HEK293T (cell line): ENCODE data around the gene EGFR.
"Not testable (repeated sequence)": the region's sequence is repeated elsewhere in the genome, so short reads cannot be mapped to it uniquely, and the experiment has no call there.

Experiments
- CTCF ChIA-PET: fragments of 350-600 bp; formaldehyde crosslinking; extraction: SDS; loops from one replicate; lab custom pipeline; 2021; ENCODE audit warnings: antibody characterized with exemption, inconsistent platforms; lab: Yijun Ruan, JAX
- POLR2A ChIA-PET: fragments of 350-600 bp; formaldehyde crosslinking; extraction: SDS; loops from one replicate; lab custom pipeline; 2020; ENCODE audit warnings: antibody characterized with exemption, inconsistent platforms; lab: Yijun Ruan, JAX
- DNase-seq: peaks from one replicate; pipeline ENCODE4 v3.0.0; 2012; ENCODE audit warnings: mixed read lengths; ENCODE audit errors: extremely low spot score
- ARNT ChIP-seq: fragments of 450-650 bp; IDR thresholded peaks from 2 replicates; pipeline ENCODE4 v1.6.1; 2017; ENCODE audit warnings: mild to moderate bottlenecking
- BHLHE40 ChIP-seq: fragments of 450-650 bp; IDR thresholded peaks from 2 replicates; pipeline ENCODE4 v1.6.1; 2016; ENCODE audit warnings: mild to moderate bottlenecking, moderate library complexity, borderline replicate concordance
- CTBP1 ChIP-seq: fragments of 450-650 bp; IDR thresholded peaks from 2 replicates; pipeline ENCODE4 v1.6.1; 2016; ENCODE audit warnings: borderline replicate concordance
- ELF4 ChIP-seq: fragments of 450-650 bp; IDR thresholded peaks from 2 replicates; pipeline ENCODE4 v1.6.1; 2017; ENCODE audit warnings: antibody characterized with exemption
- FOXA1 ChIP-seq: fragments of 450-650 bp; IDR thresholded peaks from 2 replicates; pipeline ENCODE4 v1.6.1; 2016; ENCODE audit warnings: mild to moderate bottlenecking
- FOXK2 ChIP-seq: fragments of 450-650 bp; IDR thresholded peaks from 2 replicates; pipeline ENCODE4 v1.6.1; 2016; ENCODE audit warnings: mild to moderate bottlenecking
- FOXM1 ChIP-seq: fragments of 450-650 bp; IDR thresholded peaks from 2 replicates; pipeline ENCODE4 v1.6.1; 2017; ENCODE audit warnings: mild to moderate bottlenecking, borderline replicate concordance
- HDGF ChIP-seq: fragments of 450-650 bp; IDR thresholded peaks from 2 replicates; pipeline ENCODE4 v1.6.1; 2017; ENCODE audit warnings: antibody characterized with exemption, borderline replicate concordance
- L3MBTL2 ChIP-seq: fragments of 450-650 bp; conservative IDR thresholded peaks from 2 replicates; pipeline ENCODE4 v1.6.1; 2016; ENCODE audit warnings: mild to moderate bottlenecking
- LEF1 ChIP-seq: fragments of 450-650 bp; IDR thresholded peaks from 2 replicates; pipeline ENCODE4 v1.6.1; 2017; ENCODE audit warnings: mild to moderate bottlenecking, borderline replicate concordance
- NFRKB ChIP-seq: fragments of 450-650 bp; IDR thresholded peaks from 2 replicates; pipeline ENCODE4 v1.6.1; 2016; ENCODE audit warnings: mild to moderate bottlenecking, moderate library complexity
- PKNOX1 ChIP-seq: fragments of 450-650 bp; IDR thresholded peaks from 2 replicates; pipeline ENCODE4 v1.6.1; 2016
- SP1 ChIP-seq: fragments of 450-650 bp; IDR thresholded peaks from 2 replicates; pipeline ENCODE4 v1.6.1; 2017
- SUZ12 ChIP-seq: fragments of 450-650 bp; IDR thresholded peaks from 2 replicates; pipeline ENCODE4 v1.6.1; 2016; ENCODE audit warnings: mild to moderate bottlenecking
- TARDBP ChIP-seq: fragments of 450-650 bp; IDR thresholded peaks from 2 replicates; pipeline ENCODE4 v1.6.1; 2016
- ZNF384 ChIP-seq: fragments of 450-650 bp; IDR thresholded peaks from 2 replicates; pipeline ENCODE4 v1.6.1; 2016

Gene EGFR

GRCh38 chr7:55032069-55032699 is 13.4 kb downstream of the EGFR start:
- POLR2A ChIA-PET, result no interaction called here
- CTCF ChIA-PET, result no interaction called here
- TF ChIP-seq SUZ12 (no peak), ELF4 (no peak), ZNF384 (no peak), NFRKB (no peak), FOXA1 (no peak), FOXM1 (no peak), PKNOX1 (no peak), BHLHE40 (no peak), SP1 (no peak), FOXK2 (no peak), ARNT (no peak), LEF1 (no peak), L3MBTL2 (no peak), TARDBP (no peak), HDGF (no peak)
- DNase-seq, result no peak

GRCh38 chr7:55033236-55033846 is 14.5 kb downstream of the EGFR start:
- no peak for TF ChIP-seq FOXM1
- no peak for TF ChIP-seq ARNT
- no peak for TF ChIP-seq CTBP1
- TF ChIP-seq NFRKB, result no peak
- no peak for TF ChIP-seq PKNOX1
- TF ChIP-seq TARDBP, result no peak
- no peak for TF ChIP-seq ZNF384
- TF ChIP-seq LEF1, result no peak
- ChIA-PET POLR2A (no interaction called here), CTCF (no interaction called here)
- DNase-seq, result no peak

- DNase-seq, result no peak
- CTCF ChIA-PET, result no interaction called here
- TF ChIP-seq NFRKB, result no peak
- TF ChIP-seq TARDBP, result no peak
- no peak for TF ChIP-seq ARNT
- TF ChIP-seq FOXK2, result no peak
- no peak for TF ChIP-seq ELF4
- TF ChIP-seq HDGF, result no peak
- TF ChIP-seq ZNF384, result no peak
- TF ChIP-seq SUZ12, result no peak
- TF ChIP-seq SP1, result no peak
- TF ChIP-seq BHLHE40, result no peak
- no peak for TF ChIP-seq LEF1
- no peak for TF ChIP-seq PKNOX1
- no peak for TF ChIP-seq FOXM1
- TF ChIP-seq FOXA1, result no peak
- TF ChIP-seq L3MBTL2, result no peak
- no peak for TF ChIP-seq CTBP1
- POLR2A ChIA-PET, result no interaction called here
These were observed 16.0 kb downstream of the EGFR start for GRCh38 chr7:55034776-55035175.

DNA sequence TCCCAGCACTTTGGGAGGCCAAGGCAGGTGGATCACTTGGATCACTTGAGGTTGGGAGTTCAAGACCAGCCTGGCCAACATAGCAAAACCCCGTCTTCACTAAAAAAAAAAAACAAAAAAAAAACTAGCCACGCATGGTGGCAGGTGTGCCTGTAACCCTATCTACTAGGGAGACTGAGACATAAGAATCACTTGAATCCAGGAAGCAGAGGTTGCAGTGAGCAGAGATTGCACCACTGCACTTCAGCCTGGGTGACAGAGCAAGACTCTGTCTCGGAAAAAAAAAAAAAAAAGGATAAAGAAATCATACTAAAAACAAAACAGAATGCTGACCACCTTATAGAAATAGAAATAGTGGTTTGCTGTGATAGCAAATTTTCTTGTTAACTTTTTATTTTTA is 16.6 kb downstream of the EGFR start:
- CTCF ChIA-PET, POLR2A ChIA-PET, DNase-seq: not testable (repeated sequence)

- no peak for DNase-seq
- ChIA-PET CTCF (no interaction called here), POLR2A (interaction anchor here (0.8 kb wide), 1 partner anchor 18 kb away, joined by 3 read pairs; no protein-coding TSS in a partner anchor)
- TF ChIP-seq TARDBP (no peak), BHLHE40 (no peak), ELF4 (no peak), ARNT (no peak), SUZ12 (no peak), ZNF384 (no peak), LEF1 (no peak), L3MBTL2 (no peak), FOXK2 (no peak)
These were observed 18.3 kb downstream of the EGFR start for GRCh38 chr7:55036950-55037736.

- CTCF ChIA-PET, result no interaction called here
- TF ChIP-seq ZNF384 (no peak), ELF4 (no peak), PKNOX1 (no peak), FOXM1 (no peak), FOXA1 (no peak), L3MBTL2 (no peak), FOXK2 (no peak), LEF1 (no peak), SP1 (no peak), SUZ12 (no peak), HDGF (no peak), BHLHE40 (no peak), TARDBP (no peak), CTBP1 (no peak), ARNT (no peak)
- no peak for DNase-seq
- POLR2A ChIA-PET, result no interaction called here
These were observed 25.0 kb downstream of the EGFR start for GRCh38 chr7:55043691-55044370.
